Liver (tissue), 3 donors: ENCODE data around the gene RCSD1.

ENCODE experiments used
- CTCF ChIP-seq: fragments of 150-350 bp; IDR thresholded peaks from 2 replicates; pipeline ENCODE4 v1.5.1; 2017; ENCODE audit warnings: improper control_type of control experiment, low read depth, low read length; ENCODE audit not compliant: missing input control
- FOXA1 ChIP-seq: IDR thresholded peaks from 2 replicates; pipeline ENCODE4 v1.6.1; 2016; ENCODE audit warnings: antibody characterized with exemption
- GABPA ChIP-seq, 2 donors: IDR thresholded peaks in 1 of 2; conservative IDR thresholded peaks in 1 of 2; 2 replicates each; pipeline ENCODE4 v1.6.1; 2016; ENCODE audit warnings: antibody characterized with exemption in 2 of 2, mild to moderate bottlenecking in 1 of 2, moderate library complexity in 1 of 2
- HNF4A ChIP-seq, 2 donors: conservative IDR thresholded peaks; 2 replicates each; pipeline ENCODE4 v1.6.1; 2016; ENCODE audit warnings: antibody characterized with exemption in 2 of 2, mild to moderate bottlenecking in 2 of 2
- RAD21 ChIP-seq, 2 donors: IDR thresholded peaks; 2 replicates each; pipeline ENCODE4 v1.6.1; 2016; ENCODE audit warnings: antibody characterized with exemption in 2 of 2, mild to moderate bottlenecking in 2 of 2
- TAF1 ChIP-seq: conservative IDR thresholded peaks from 2 replicates; pipeline ENCODE4 v1.6.1; 2016; ENCODE audit warnings: antibody characterized with exemption, mild to moderate bottlenecking
- TF ChIP-seq, protein P1 (sequence below): IDR thresholded peaks from 2 replicates; pipeline ENCODE4 v1.6.1; 2016; ENCODE audit warnings: antibody characterized with exemption
- donor health status: healthy.
- donor health status: healthy.

DNA sequence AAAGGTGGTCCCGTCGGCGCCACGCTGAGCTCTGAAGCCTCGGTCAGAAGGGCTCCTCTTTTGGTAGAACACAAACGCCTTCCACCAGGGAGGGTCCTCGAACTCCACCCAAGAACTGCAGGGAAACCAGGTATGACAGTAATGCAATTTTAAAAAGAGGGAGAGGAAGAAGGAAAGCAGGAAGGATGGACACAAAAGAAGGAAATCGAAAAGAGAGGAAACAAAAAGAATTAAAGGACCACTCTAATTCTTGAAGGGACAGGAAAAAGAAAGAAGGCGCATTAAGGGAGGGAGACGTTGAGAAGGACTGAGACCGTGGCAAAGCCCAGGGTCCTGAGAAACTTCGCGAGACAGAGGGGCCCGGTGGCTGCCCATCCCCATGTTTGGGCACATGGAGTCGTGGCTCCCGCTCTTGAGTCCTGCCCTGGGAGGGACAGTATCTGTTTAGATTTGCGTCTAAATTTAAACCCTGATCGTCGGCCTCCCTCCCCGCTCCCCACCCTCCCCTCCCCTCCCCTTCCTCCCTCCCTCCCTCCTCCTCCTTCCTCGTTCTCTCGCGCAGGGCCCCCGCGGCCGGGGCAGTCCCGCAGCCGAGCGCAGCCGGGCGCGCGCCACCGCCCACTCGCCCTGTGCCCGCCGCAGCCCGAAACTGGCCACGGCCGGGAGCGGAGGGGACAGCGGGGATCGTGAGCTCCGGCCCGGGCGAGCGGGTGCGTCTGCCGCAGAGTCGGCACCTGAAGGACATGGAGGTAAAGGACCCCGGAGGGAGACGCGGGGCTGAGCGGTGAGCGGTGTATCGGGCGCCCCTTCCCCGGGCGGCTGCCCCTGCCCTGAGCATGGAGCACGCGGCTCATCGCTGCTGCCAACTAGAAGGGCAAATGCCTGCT, at the start of gene RCSD1:
- TF ChIP-seq CTCF, result no peak
- no peak for TF ChIP-seq RAD21 (IDR thresholded peaks at IDR 0.05)
- TF ChIP-seq GABPA (IDR thresholded peaks at IDR 0.05 in 1 of 2, conservative IDR thresholded peaks at IDR 0.05 in 1 of 2), result no peak
- TF ChIP-seq, protein P1, sequence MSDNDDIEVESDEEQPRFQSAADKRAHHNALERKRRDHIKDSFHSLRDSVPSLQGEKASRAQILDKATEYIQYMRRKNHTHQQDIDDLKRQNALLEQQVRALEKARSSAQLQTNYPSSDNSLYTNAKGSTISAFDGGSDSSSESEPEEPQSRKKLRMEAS, result no peak
- TF ChIP-seq HNF4A (conservative IDR thresholded peaks at IDR 0.05), result no peak
- no peak for TF ChIP-seq TAF1
- no peak for TF ChIP-seq FOXA1
